Caco-2 (cell line): ENCODE data around the gene INAVA. TPM values are rescaled to one million over a fixed set of nuclear protein-coding genes. Genes with fewer than 3 reads are reported as not detected.
"Not testable (repeated sequence)": the region's sequence is repeated elsewhere in the genome, so short reads cannot be mapped to it uniquely, and the experiment has no call there.

Experiments used
- BruUV-seq: library from RNA; stranded (reverse); fragments of 400-500 nt; replicated peaks from 2 replicates; lab custom pipeline; 2021; lab: Mats Ljungman, UMichigan
- CTCF ChIA-PET: fragments of 300-600 bp; sonication (Branson Sonifier 250); formaldehyde crosslinking; loops from one replicate; lab custom pipeline; 2022; ENCODE audit warnings: antibody characterized with exemption; lab: Charles Lee
- POLR2A ChIA-PET: fragments of 300-600 bp; sonication (Branson Sonifier 250); formaldehyde crosslinking; loops from one replicate; lab custom pipeline; 2022; ENCODE audit warnings: antibody characterized with exemption; lab: Charles Lee
- DNase-seq, 2 experiments: peaks; one replicate each; pipeline versions ENCODE4 v3.0.0 to v3.0.0-alpha.2; 2020 to 2022
- H3K27me3 ChIP-seq: replicated peaks from 2 replicates; pipeline ENCODE4 v1.6.0; 2011; ENCODE audit warnings: low read length; ENCODE audit not compliant: control insufficient read depth, insufficient read depth
- H3K36me3 ChIP-seq: 2 replicates; pipeline ENCODE4 v1.5.1; 2011; ENCODE audit warnings: low read length; ENCODE audit not compliant: control insufficient read depth, insufficient read depth
- H3K4me1 ChIP-seq: fragments of 250-450 bp; sonication (Bioruptor Pico); 2 replicates; pipeline ENCODE4 v1.5.1; 2020; ENCODE audit warnings: mild to moderate bottlenecking
- H3K4me3 ChIP-seq: 2 replicates; pipeline ENCODE4 v1.5.1; 2011; ENCODE audit warnings: low read depth, mild to moderate bottlenecking, control low read depth, low read length
- H3K9me3 ChIP-seq: fragments of 250-450 bp; sonication (Bioruptor Pico); 2 replicates; pipeline ENCODE4 v1.5.1; 2020; ENCODE audit warnings: mild to moderate bottlenecking, moderate library complexity
- H3K27ac Mint-ChIP-seq: one replicate; pipeline ENCODE4 v1.8.0; 2022; ENCODE audit warnings: mixed read lengths; ENCODE audit not compliant: unreplicated experiment
- H3K27me3 Mint-ChIP-seq: one replicate; pipeline ENCODE4 v1.8.0; 2022; ENCODE audit warnings: mixed read lengths; ENCODE audit not compliant: insufficient read depth, unreplicated experiment
- H3K36me3 Mint-ChIP-seq: one replicate; pipeline ENCODE4 v1.8.0; 2022; ENCODE audit warnings: mild to moderate bottlenecking, mixed read lengths; ENCODE audit not compliant: insufficient read depth, unreplicated experiment
- H3K4me1 Mint-ChIP-seq: one replicate; pipeline ENCODE4 v1.8.0; 2022; ENCODE audit warnings: low read depth, mixed read lengths; ENCODE audit not compliant: unreplicated experiment
- H3K4me3 Mint-ChIP-seq: one replicate; pipeline ENCODE4 v1.8.0; 2022; ENCODE audit warnings: mild to moderate bottlenecking, moderate library complexity, mixed read lengths; ENCODE audit not compliant: unreplicated experiment
- H3K9me3 Mint-ChIP-seq: one replicate; pipeline ENCODE4 v1.8.0; 2022; ENCODE audit warnings: mixed read lengths; ENCODE audit not compliant: unreplicated experiment
- CTCF ChIP-seq, 2 experiments: fragments of 200-600 bp in 1 of 2; IDR thresholded peaks; 1 replicate in 1 of 2; 2 replicates in 1 of 2; pipeline versions ENCODE4 v1.5.1 to v1.8.0; 2011 to 2022; ENCODE audit warnings: antibody characterized with exemption in 1 of 2, control low read depth in 1 of 2, inconsistent platforms in 1 of 2, low read depth in 1 of 2, low read length in 1 of 2, mild to moderate bottlenecking in 1 of 2, moderate library complexity in 1 of 2; ENCODE audit not compliant: insufficient read depth in 1 of 2, severe bottlenecking in 1 of 2, unreplicated experiment in 1 of 2
- intact Hi-C: fragments of 100-400 bp; cut with micrococcal nuclease; formaldehyde crosslinking; loops from one replicate; pipeline ENCODE4 v1.10.0; 2022; ENCODE audit not compliant: unreplicated experiment
- total RNA-seq: library from RNA; stranded (reverse); gene quantifications from 2 replicates; pipeline ENCODE4 v1.2.3, GENCODE V29; 2022

The INAVA gene
- total RNA-seq, 1 experiment from 2014 or later: 123 TPM

- intact Hi-C loops: no loop called here
- no peaks in the 10 kb centered on the region for H3K36me3 ChIP-seq
- H3K9me3 ChIP-seq: no peaks in the 10 kb centered on the region
- POLR2A ChIA-PET: no interaction called here
- H3K4me1 ChIP-seq: peaks cover 11% of the 10 kb centered on the region; the same call in 1 of the 2 replicates
- no peak for TF ChIP-seq CTCF (IDR thresholded peaks at IDR 0.05; ENCODE audit: insufficient read depth in 1 of 2, low read depth in 1 of 2, low read length in 1 of 2, severe bottlenecking in 1 of 2, unreplicated experiment in 1 of 2)
- CTCF ChIA-PET: no interaction called here
- Mint-ChIP-seq H3K36me3 (no peaks in the 10 kb centered on the region), H3K9me3 (no peaks in the 10 kb centered on the region), H3K4me1 (no peaks in the 10 kb centered on the region), H3K4me3 (no peak overlapping the region), H3K27me3 (no peaks in the 10 kb centered on the region), H3K27ac (no peak overlapping the region)
- no peak overlapping the region for H3K4me3 ChIP-seq
- H3K27me3 ChIP-seq: no peaks in the 10 kb centered on the region
- no peak for DNase-seq
- no TSS peak for BruUV-seq
These were observed 31.1 kb downstream of the INAVA start for GRCh38 chr1:200925831-200926230.

GRCh38 chr1:200929530-200930278 lies 35.0 kb downstream of the INAVA start:
- Histone ChIP-seq H3K9me3 (no peaks in the 10 kb centered on the region), H3K27me3 (no peaks in the 10 kb centered on the region), H3K4me1 (no peaks in the 10 kb centered on the region), H3K4me3 (no peak overlapping the region), H3K36me3 (no peaks in the 10 kb centered on the region)
- intact Hi-C loops: no loop called here
- Mint-ChIP-seq H3K36me3 (no peaks in the 10 kb centered on the region), H3K4me1 (no peaks in the 10 kb centered on the region), H3K9me3 (no peaks in the 10 kb centered on the region), H3K27ac (no peak overlapping the region), H3K4me3 (no peak overlapping the region), H3K27me3 (no peaks in the 10 kb centered on the region)
- DNase-seq: no peak
- no TSS peak for BruUV-seq
- ChIA-PET POLR2A (no interaction called here), CTCF (no interaction called here)
- TF ChIP-seq CTCF (IDR thresholded peaks at IDR 0.05; ENCODE audit: insufficient read depth in 1 of 2, low read depth in 1 of 2, low read length in 1 of 2, severe bottlenecking in 1 of 2, unreplicated experiment in 1 of 2): no peak

GRCh38 chr1:200930285-200930684 lies 35.6 kb downstream of the INAVA start:
- intact Hi-C loops, H3K4me1 Mint-ChIP-seq, H3K4me3 Mint-ChIP-seq, H3K9me3 Mint-ChIP-seq, DNase-seq, H3K36me3 ChIP-seq, H3K4me3 ChIP-seq, H3K4me1 ChIP-seq, H3K36me3 Mint-ChIP-seq, H3K27me3 Mint-ChIP-seq, H3K9me3 ChIP-seq, H3K27me3 ChIP-seq, BruUV-seq, H3K27ac Mint-ChIP-seq, POLR2A ChIA-PET: not testable (repeated sequence)
- CTCF ChIA-PET: interaction anchor here (0.6 kb wide), 1 partner anchor 8 kb away, joined by 3 read pairs; no protein-coding TSS in a partner anchor
